Stimulated activated CD4-positive, alpha-beta T cell treated with anti-CD3 and anti-CD28 coated beads, TNF-alpha, amount 100 ng/mL, for 24 hours (primary cell): ENCODE data around the gene GPC3.

Source experiments
- DNase-seq, 3 experiments: peaks; one replicate each; pipeline ENCODE4 v3.0.0-alpha.2; 2020; ENCODE audit warnings: low read depth in 3 of 3

GPC3 gene

GRCh38 chrX:133926809-133927208, 58.6 kb downstream of the GPC3 start:
- no peak for DNase-seq

- DNase-seq, result no peak
Measured at GRCh38 chrX:133926099-133926498, 59.3 kb downstream of the GPC3 start.

- DNase-seq, result no peak
Measured at GRCh38 chrX:133924548-133924947, 60.8 kb downstream of the GPC3 start.

- no peak for DNase-seq
Measured at GRCh38 chrX:133923548-133923947, 61.8 kb downstream of the GPC3 start.

GRCh38 chrX:133923113-133923512, 62.3 kb downstream of the GPC3 start:
- no peak for DNase-seq

GRCh38 chrX:133922390-133922771, 63.0 kb downstream of the GPC3 start:
- no peak for DNase-seq

- DNase-seq, result peak in 1 of 3 experiments; percentile 35
Measured at GRCh38 chrX:133921764-133922389, 63.5 kb downstream of the GPC3 start.

- no peak for DNase-seq
Measured at GRCh38 chrX:133921086-133921485, 64.3 kb downstream of the GPC3 start.

- no peak for DNase-seq
Measured at GRCh38 chrX:133918361-133918771, 67.0 kb downstream of the GPC3 start.

- DNase-seq, result no peak
Measured at GRCh38 chrX:133916984-133917722, 68.2 kb downstream of the GPC3 start.

GRCh38 chrX:133913658-133914388, 71.6 kb downstream of the GPC3 start:
- no peak for DNase-seq

GRCh38 chrX:133913009-133913408, 72.4 kb downstream of the GPC3 start:
- DNase-seq, result no peak

GRCh38 chrX:133911825-133912495, 73.4 kb downstream of the GPC3 start:
- no peak for DNase-seq

GRCh38 chrX:133910539-133910938, 74.9 kb downstream of the GPC3 start:
- no peak for DNase-seq

- DNase-seq, result no peak
Measured at GRCh38 chrX:133909888-133910287, 75.5 kb downstream of the GPC3 start.

GRCh38 chrX:133908223-133908955, 77.0 kb downstream of the GPC3 start:
- DNase-seq, result no peak

- DNase-seq, result no peak
Measured at GRCh38 chrX:133907606-133908005, 77.8 kb downstream of the GPC3 start.

GRCh38 chrX:133905305-133905704, 80.1 kb downstream of the GPC3 start:
- DNase-seq, result no peak

GRCh38 chrX:133897593-133898163, 87.7 kb downstream of the GPC3 start:
- DNase-seq, result no peak

GRCh38 chrX:133892337-133892736, 93.1 kb downstream of the GPC3 start:
- no peak for DNase-seq

- DNase-seq, result no peak
Measured at GRCh38 chrX:133888984-133889383, 96.4 kb downstream of the GPC3 start.
